ENCODE data around the gene GLIPR2. TPM values are rescaled to one million over a fixed set of nuclear protein-coding genes. Genes with fewer than 3 reads are reported as not detected.
A peak's percentile ranks its signal among the peaks of the same experiment; 100 is the strongest.
"Not testable (repeated sequence)": the region's sequence is repeated elsewhere in the genome, so short reads cannot be mapped to it uniquely, and the experiment has no call there.

GLIPR2 gene
- total and polyA plus RNA-seq, 2 of the 4 experiments (the other 2 are of a cell fraction), result 35.8 to 43.3 TPM

- DNase-seq; intact Hi-C loops (cut with micrococcal nuclease); ATAC-seq (ENCODE audit: low read depth); H3K18ac ChIP-seq (ENCODE audit: low read depth, low read length); H4K8ac ChIP-seq (ENCODE audit: low read depth in 2 of 2, low read length in 2 of 2); H3K27me3 ChIP-seq (ENCODE audit: control insufficient read depth, insufficient read depth, low read length); H3K9me3 ChIP-seq (ENCODE audit: control insufficient read depth, insufficient read depth, low read length); H3K4me2 ChIP-seq (ENCODE audit: low read depth, low read length); in situ Hi-C loops (cut with MboI; ENCODE audit: low sequenced_read_pairs); H3K4ac ChIP-seq (ENCODE audit: low read depth, low read length); H2BK120ac ChIP-seq (ENCODE audit: low read depth, low read length); BruUV-seq (replicated peaks); dilution Hi-C loops (cut with HindIII; ENCODE audit: low sequenced_read_pairs, unreplicated experiment); H3K9ac ChIP-seq (ENCODE audit: low read depth, low read length); H4K20me1 ChIP-seq (ENCODE audit: insufficient read depth, low read length); H2AFZ ChIP-seq (replicated peaks; ENCODE audit: low read length, poor library complexity); H4K5ac ChIP-seq (ENCODE audit: low read depth, low read length); H2BK15ac ChIP-seq (ENCODE audit: low read depth, low read length); POLR2A ChIA-PET (ENCODE audit: unreplicated experiment); H3K27ac ChIP-seq (ENCODE audit: insufficient read depth, low read length); H4K91ac ChIP-seq (ENCODE audit: insufficient read depth, low read depth, low read length); H3K23ac ChIP-seq (ENCODE audit: low read depth, low read length); H3K56ac ChIP-seq (ENCODE audit: extremely low read depth, insufficient read depth, low read length); H3K4me3 ChIP-seq (ENCODE audit: insufficient read depth, low read depth, low read length); H2BK20ac ChIP-seq (ENCODE audit: low read depth, low read length); H3K14ac ChIP-seq (replicated peaks; ENCODE audit: low read depth, low read length); H2BK5ac ChIP-seq (ENCODE audit: low read depth, low read length, poor library complexity, severe bottlenecking): not testable (repeated sequence)
- CTCF ChIA-PET, result interaction anchor here (1.0 kb wide), 1 partner anchor 8 kb away, joined by 3 read pairs; no protein-coding TSS in a partner anchor
- peaks cover 24% of the 10 kb centered on the region for H3K4me1 ChIP-seq (ENCODE audit: control insufficient read depth, insufficient read depth, low read length)
- H3K36me3 ChIP-seq (ENCODE audit: control insufficient read depth, insufficient read depth, low read length), result peaks cover 17% of the 10 kb centered on the region
- H2AK5ac ChIP-seq (ENCODE audit: low read depth, low read length), result 0 out of 2 replicates have a peak overlapping the region, but pooled peaks have one; percentile 21
- H3K79me1 ChIP-seq (ENCODE audit: low read depth in 1 of 2, low read length in 2 of 2), result peaks cover 0 to 23% of the 10 kb centered on the region in 2 experiments; a peak in 2 of 4 replicates
- 100% methylated on average over 3 of the region's 11 CpGs; no CpG with 5 or more reads in 1 of the 2 experiments for WGBS, 2 experiments (ENCODE audit: extremely low coverage in 2 of 2, insufficient read length in 1 of 2)
- peak overlapping the region; percentile 37 for H2AK9ac ChIP-seq (replicated peaks; ENCODE audit: low read depth, low read length, poor library complexity)
- peaks cover 39% of the 10 kb centered on the region for H3K9me1 ChIP-seq (ENCODE audit: insufficient read depth, low read length)
Measured at GRCh38 chr9:36160126-36160525, 23.6 kb downstream of the GLIPR2 start.
